Esophagus squamous epithelium (tissue), 4 donors: ENCODE results near the gene BOD1L1.

Experiments used
- POLR2A ChIP-seq, 4 donors: fragments of 450-650 bp; IDR thresholded peaks; one replicate each; pipeline ENCODE4 v1.6.1; 2017; ENCODE audit warnings: antibody characterized with exemption in 4 of 4, mild to moderate bottlenecking in 4 of 4, moderate library complexity in 3 of 4
- TF ChIP-seq, protein P1 (sequence below), 6 experiments: fragments of 450-650 bp in 4 of 6; fragments of 200-600 bp in 2 of 6; sonication (generic) in 2 of 6; IDR thresholded peaks; one replicate each; pipeline ENCODE4 v1.5.1; 2016 to 2019; ENCODE audit warnings: antibody characterized with exemption in 6 of 6, mild to moderate bottlenecking in 4 of 6, moderate library complexity in 4 of 6

DNA sequence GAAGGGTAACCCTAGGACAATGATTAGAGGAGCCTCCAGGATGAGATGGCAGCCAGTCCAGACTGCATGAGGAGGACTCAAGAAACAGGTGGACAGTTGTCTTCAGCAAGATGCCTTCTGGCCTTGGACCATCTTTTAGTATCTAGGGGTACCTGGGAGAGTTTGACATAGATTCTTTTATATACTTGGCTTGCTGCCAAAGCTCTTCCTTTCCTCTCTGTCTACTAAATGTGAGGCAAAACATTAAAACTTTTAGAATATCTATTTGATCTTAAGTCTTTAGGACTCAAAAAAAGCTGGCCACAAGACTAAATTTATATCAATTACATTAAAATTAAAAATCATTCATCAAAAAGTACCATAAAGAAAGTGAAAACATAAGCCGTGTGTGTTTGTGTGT is 64.6 kb downstream of the BOD1L1 start:
- TF ChIP-seq, protein P1, sequence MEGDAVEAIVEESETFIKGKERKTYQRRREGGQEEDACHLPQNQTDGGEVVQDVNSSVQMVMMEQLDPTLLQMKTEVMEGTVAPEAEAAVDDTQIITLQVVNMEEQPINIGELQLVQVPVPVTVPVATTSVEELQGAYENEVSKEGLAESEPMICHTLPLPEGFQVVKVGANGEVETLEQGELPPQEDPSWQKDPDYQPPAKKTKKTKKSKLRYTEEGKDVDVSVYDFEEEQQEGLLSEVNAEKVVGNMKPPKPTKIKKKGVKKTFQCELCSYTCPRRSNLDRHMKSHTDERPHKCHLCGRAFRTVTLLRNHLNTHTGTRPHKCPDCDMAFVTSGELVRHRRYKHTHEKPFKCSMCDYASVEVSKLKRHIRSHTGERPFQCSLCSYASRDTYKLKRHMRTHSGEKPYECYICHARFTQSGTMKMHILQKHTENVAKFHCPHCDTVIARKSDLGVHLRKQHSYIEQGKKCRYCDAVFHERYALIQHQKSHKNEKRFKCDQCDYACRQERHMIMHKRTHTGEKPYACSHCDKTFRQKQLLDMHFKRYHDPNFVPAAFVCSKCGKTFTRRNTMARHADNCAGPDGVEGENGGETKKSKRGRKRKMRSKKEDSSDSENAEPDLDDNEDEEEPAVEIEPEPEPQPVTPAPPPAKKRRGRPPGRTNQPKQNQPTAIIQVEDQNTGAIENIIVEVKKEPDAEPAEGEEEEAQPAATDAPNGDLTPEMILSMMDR (IDR thresholded peaks at IDR 0.05), result no peak
- no peak for TF ChIP-seq POLR2A (IDR thresholded peaks at IDR 0.05)
